Thyroid gland (tissue), 4 donors: ENCODE measurements around the gene THTPA. TPM values are rescaled to one million over a fixed set of nuclear protein-coding genes. Genes with fewer than 3 reads are reported as not detected.

Experiments used
- DNase-seq, 2 donors: peaks; one replicate each; pipeline ENCODE4 v3.0.0-alpha.2; 2019
- H3K27ac ChIP-seq, 3 donors: fragments of 200-600 bp; sonication (generic); 1 replicate in 2 of 3; 2 replicates in 1 of 3; pipeline ENCODE4 v1.5.1; 2016 to 2019; ENCODE audit warnings: mild to moderate bottlenecking in 1 of 3, moderate library complexity in 1 of 3
- H3K27me3 ChIP-seq: fragments of 200-600 bp; sonication (generic); one replicate; pipeline ENCODE4 v1.5.1; 2019
- H3K36me3 ChIP-seq, 2 donors: fragments of 200-600 bp; sonication (generic); one replicate each; pipeline ENCODE4 v1.5.1; 2016 to 2019
- H3K4me1 ChIP-seq, 2 donors: fragments of 200-600 bp; sonication (generic); one replicate each; pipeline ENCODE4 v1.5.1; 2017 to 2019
- H3K4me3 ChIP-seq, 3 donors: fragments of 200-600 bp; sonication (generic); replicated peaks in 1 of 3; 1 replicate in 2 of 3; 2 replicates in 1 of 3; pipeline ENCODE4 v1.5.1; 2016; ENCODE audit warnings: mild to moderate bottlenecking in 1 of 3
- H3K9me3 ChIP-seq: fragments of 200-600 bp; sonication (generic); one replicate; pipeline ENCODE4 v1.5.1; 2017
- POLR2A ChIP-seq, 2 donors: fragments of 450-650 bp; IDR thresholded peaks; one replicate each; pipeline ENCODE4 v1.6.1; 2017; ENCODE audit warnings: antibody characterized with exemption in 2 of 2, mild to moderate bottlenecking in 2 of 2, moderate library complexity in 1 of 2
- WGBS, 2 donors: methylation state at CpG; one replicate each; pipeline ENCODE4 v1.1.5; 2017; 5-methylcytosine and 5-hydroxymethylcytosine counted together
- intact Hi-C: fragments of 100-400 bp; cut with DNase I; formaldehyde crosslinking; loops from one replicate; pipeline ENCODE4 v1.15.1; 2023
- total RNA-seq, 4 donors: library from RNA; depleted of rRNA; stranded (reverse); fragments of >200 nt; gene quantifications; one replicate each; pipeline ENCODE4 v1.2.3, GENCODE V29; 2016
- TF ChIP-seq, protein P1 (sequence below), 6 experiments: fragments of 200-600 bp in 3 of 6; fragments of 450-650 bp in 3 of 6; sonication (generic) in 3 of 6; IDR thresholded peaks; one replicate each; pipeline ENCODE4 v1.5.1; 2016 to 2019; ENCODE audit warnings: antibody characterized with exemption in 6 of 6, mild to moderate bottlenecking in 2 of 6, inconsistent platforms in 1 of 6, moderate library complexity in 1 of 6

THTPA gene
- total RNA-seq, 4 donors from 2014 or later: 15.3 to 48.1 (median 28.3) TPM

- Histone ChIP-seq H3K36me3 (no peaks in the 10 kb centered on the region), H3K4me3 (no peak overlapping the region), H3K9me3 (no peaks in the 10 kb centered on the region), H3K27me3 (no peaks in the 10 kb centered on the region), H3K27ac (no peak overlapping the region), H3K4me1 (no peaks in the 10 kb centered on the region)
- intact Hi-C loops: no loop called here
- WGBS, 2 donors: 82 to 84% methylated on average over 8 of the region's 8 CpGs
- no peak for TF ChIP-seq POLR2A (IDR thresholded peaks at IDR 0.05)
- TF ChIP-seq, protein P1, sequence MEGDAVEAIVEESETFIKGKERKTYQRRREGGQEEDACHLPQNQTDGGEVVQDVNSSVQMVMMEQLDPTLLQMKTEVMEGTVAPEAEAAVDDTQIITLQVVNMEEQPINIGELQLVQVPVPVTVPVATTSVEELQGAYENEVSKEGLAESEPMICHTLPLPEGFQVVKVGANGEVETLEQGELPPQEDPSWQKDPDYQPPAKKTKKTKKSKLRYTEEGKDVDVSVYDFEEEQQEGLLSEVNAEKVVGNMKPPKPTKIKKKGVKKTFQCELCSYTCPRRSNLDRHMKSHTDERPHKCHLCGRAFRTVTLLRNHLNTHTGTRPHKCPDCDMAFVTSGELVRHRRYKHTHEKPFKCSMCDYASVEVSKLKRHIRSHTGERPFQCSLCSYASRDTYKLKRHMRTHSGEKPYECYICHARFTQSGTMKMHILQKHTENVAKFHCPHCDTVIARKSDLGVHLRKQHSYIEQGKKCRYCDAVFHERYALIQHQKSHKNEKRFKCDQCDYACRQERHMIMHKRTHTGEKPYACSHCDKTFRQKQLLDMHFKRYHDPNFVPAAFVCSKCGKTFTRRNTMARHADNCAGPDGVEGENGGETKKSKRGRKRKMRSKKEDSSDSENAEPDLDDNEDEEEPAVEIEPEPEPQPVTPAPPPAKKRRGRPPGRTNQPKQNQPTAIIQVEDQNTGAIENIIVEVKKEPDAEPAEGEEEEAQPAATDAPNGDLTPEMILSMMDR (IDR thresholded peaks at IDR 0.05): no peak
- no peak for DNase-seq
Measured at GRCh38 chr14:23525611-23526010, 30.5 kb upstream of the THTPA start.

DNA sequence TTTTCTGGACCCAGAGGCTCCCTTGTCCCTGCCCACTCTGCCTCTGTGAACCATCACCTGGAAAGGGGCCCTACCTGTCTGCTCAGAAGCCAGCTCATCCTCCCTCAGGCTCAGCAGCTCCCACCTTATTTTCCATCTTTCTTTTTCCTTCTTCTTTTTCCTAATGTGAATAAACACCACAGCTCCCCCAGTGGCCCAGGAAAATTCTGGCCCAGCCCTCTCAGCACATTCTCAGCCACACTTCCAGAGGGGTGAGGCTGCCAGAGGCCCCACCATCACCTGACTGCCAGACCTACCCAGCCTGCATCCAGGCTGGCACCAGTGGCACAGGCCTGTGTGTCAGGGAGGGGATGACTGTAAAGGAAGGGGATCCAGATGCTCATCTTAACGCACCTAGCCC lies 27.5 kb upstream of the THTPA start:
- Histone ChIP-seq H3K9me3 (no peaks in the 10 kb centered on the region), H3K4me3 (no peak overlapping the region), H3K4me1 (no peaks in the 10 kb centered on the region), H3K27me3 (no peaks in the 10 kb centered on the region), H3K36me3 (no peaks in the 10 kb centered on the region), H3K27ac (no peak overlapping the region)
- no peak for DNase-seq
- WGBS, 2 donors: 75 to 86% methylated on average over 1 of the region's 1 CpG
- intact Hi-C loops: no loop called here
- TF ChIP-seq, protein P1 (IDR thresholded peaks at IDR 0.05): no peak
- TF ChIP-seq POLR2A (IDR thresholded peaks at IDR 0.05): no peak

DNA sequence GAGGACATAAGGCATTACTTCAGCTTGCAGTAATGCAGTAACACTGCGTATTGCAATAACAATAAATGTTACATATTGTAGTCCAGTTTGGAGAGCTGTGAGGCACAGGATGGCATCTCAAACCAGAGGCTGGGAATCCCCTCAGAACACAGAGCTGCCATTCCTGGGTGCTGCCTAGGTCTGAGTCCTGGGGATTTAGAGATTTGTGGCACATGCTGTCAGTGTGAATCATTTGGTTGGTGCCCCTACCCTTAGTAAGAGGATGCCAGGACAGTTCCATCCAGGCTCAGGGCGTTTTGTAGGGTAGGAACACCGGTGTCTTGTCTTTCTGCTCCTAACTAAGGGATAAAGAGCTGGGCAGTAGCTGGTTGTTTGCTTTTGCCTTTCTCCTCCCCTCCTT lies 27.1 kb upstream of the THTPA start:
- no peak for DNase-seq
- H3K27me3 ChIP-seq: no peaks in the 10 kb centered on the region
- H3K36me3 ChIP-seq: no peaks in the 10 kb centered on the region
- H3K4me1 ChIP-seq: no peaks in the 10 kb centered on the region
- H3K9me3 ChIP-seq: no peaks in the 10 kb centered on the region
- 71 to 95% methylated on average over 3 of the region's 3 CpGs for WGBS, 2 donors
- no peak overlapping the region for H3K4me3 ChIP-seq
- intact Hi-C loops: no loop called here
- TF ChIP-seq, protein P1 (IDR thresholded peaks at IDR 0.05): no peak
- TF ChIP-seq POLR2A (IDR thresholded peaks at IDR 0.05): no peak
- H3K27ac ChIP-seq: no peak overlapping the region

- no peak overlapping the region for H3K27ac ChIP-seq
- H3K9me3 ChIP-seq: no peaks in the 10 kb centered on the region
- H3K4me1 ChIP-seq: no peaks in the 10 kb centered on the region
- H3K36me3 ChIP-seq: no peaks in the 10 kb centered on the region
- 83 to 92% methylated on average over 9 to 10 of the region's 10 CpGs for WGBS, 2 donors
- no peaks in the 10 kb centered on the region for H3K27me3 ChIP-seq
- DNase-seq: no peak
- intact Hi-C loops: no loop called here
- TF ChIP-seq, protein P1 (IDR thresholded peaks at IDR 0.05): no peak
- no peak for TF ChIP-seq POLR2A (IDR thresholded peaks at IDR 0.05)
- no peak overlapping the region for H3K4me3 ChIP-seq
Measured at GRCh38 chr14:23530375-23531055, 25.6 kb upstream of the THTPA start.

GRCh38 chr14:23531391-23531790 lies 24.7 kb upstream of the THTPA start:
- Histone ChIP-seq H3K27ac (no peak overlapping the region), H3K4me3 (no peak overlapping the region), H3K36me3 (no peaks in the 10 kb centered on the region), H3K27me3 (no peaks in the 10 kb centered on the region), H3K9me3 (no peaks in the 10 kb centered on the region), H3K4me1 (no peaks in the 10 kb centered on the region)
- DNase-seq: no peak
- WGBS, 2 donors: 93 to 94% methylated on average over 10 to 12 of the region's 12 CpGs
- TF ChIP-seq, protein P1 (IDR thresholded peaks at IDR 0.05): no peak
- no peak for TF ChIP-seq POLR2A (IDR thresholded peaks at IDR 0.05)
- intact Hi-C loops: no loop called here
